ENCODE data around the gene CEBPZOS. TPM values are rescaled to one million over a fixed set of nuclear protein-coding genes. Genes with fewer than 3 reads are reported as not detected.
A peak's percentile ranks its signal among the peaks of the same experiment; 100 is the strongest.

The CEBPZOS gene
- total RNA-seq (ENCODE audit: low replicate concordance): 6.4 and 13.6 TPM in 2 replicates

DNA sequence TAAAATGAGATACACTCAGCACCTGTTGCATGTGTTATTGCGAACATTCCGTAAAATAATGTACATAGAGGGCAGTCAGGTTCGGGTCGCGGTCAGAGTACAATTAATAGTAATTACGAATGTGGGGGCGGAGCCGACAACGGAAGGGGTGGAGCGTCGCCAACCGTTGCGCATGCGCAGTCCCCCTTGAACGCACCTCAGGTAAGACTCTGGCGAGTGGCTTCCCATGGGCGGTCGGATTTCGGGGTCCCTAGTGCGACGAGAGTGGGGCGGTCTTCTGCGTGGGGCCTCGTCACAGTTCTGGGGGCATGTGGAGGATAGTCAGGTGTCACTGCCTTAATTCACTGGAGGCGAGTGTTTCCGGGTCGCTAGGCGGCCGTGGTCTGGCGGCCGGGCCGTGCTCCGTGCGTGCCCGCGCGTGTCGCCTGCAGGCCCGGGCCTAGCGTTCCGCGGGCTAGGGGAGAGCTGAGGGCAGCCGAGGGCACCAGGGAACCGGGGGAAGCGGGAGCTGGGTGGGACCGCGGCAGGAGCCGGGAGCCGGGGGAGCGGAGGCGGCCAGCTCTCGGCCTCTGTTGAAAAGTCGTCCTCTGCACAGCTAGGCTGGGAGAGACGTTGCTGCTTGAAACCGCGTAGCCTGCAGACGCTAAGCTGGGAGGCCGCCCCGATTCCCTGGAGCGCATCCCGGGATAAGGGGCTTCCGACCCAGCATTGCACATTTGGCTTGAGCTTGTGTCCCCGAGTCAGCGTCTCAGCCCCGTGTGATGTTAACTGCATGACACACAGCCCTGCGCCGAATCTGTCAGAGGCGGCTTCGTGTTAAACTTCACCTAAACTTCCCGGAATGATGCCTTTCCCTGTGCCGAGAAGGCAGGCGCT, at the start of gene CEBPZOS:
CEBPZOS (plus strand) TSS at position 177 of the 876 bp plus-strand sequence. CDS start 3,209 bp downstream, outside the sequence.
- Histone ChIP-seq H3K9ac (no peak within 1 kb of the TSS), H3K4me3 (peak within 1 kb of the TSS; percentile 47), H4K20me1 (ENCODE audit: low read depth) (no peaks in the 10 kb centered on the region), H3K36me3 (peaks cover 3% of the 10 kb centered on the region), H3K79me2 (ENCODE audit: low read depth) (peaks cover 7% of the 10 kb centered on the region), H2AFZ (replicated peaks) (no peak within 1 kb of the TSS), H3K9me3 (ENCODE audit: low read depth) (no peaks in the 10 kb centered on the region), H3K4me2 (peak within 1 kb of the TSS; percentile 51), H3F3A (ENCODE audit: low read depth) (peaks cover 29% of the 10 kb centered on the region), H3K4me1 (peaks cover 25% of the 10 kb centered on the region), H3K27ac (no peak within 1 kb of the TSS), H3K27me3 (no peaks in the 10 kb centered on the region)
- peaks cover 7% of the 10 kb centered on the region for H3K36me3 Mint-ChIP-seq
- no peak within 1 kb of the TSS for H3K27ac Mint-ChIP-seq
- peaks cover 3% of the 10 kb centered on the region for H3K4me1 Mint-ChIP-seq
- DNase-seq (ENCODE audit: low spot score): peak; percentile 46
- TF ChIP-seq EZH2 (IDR thresholded peaks at IDR 0.05): no peak
- TF ChIP-seq, protein P1, sequence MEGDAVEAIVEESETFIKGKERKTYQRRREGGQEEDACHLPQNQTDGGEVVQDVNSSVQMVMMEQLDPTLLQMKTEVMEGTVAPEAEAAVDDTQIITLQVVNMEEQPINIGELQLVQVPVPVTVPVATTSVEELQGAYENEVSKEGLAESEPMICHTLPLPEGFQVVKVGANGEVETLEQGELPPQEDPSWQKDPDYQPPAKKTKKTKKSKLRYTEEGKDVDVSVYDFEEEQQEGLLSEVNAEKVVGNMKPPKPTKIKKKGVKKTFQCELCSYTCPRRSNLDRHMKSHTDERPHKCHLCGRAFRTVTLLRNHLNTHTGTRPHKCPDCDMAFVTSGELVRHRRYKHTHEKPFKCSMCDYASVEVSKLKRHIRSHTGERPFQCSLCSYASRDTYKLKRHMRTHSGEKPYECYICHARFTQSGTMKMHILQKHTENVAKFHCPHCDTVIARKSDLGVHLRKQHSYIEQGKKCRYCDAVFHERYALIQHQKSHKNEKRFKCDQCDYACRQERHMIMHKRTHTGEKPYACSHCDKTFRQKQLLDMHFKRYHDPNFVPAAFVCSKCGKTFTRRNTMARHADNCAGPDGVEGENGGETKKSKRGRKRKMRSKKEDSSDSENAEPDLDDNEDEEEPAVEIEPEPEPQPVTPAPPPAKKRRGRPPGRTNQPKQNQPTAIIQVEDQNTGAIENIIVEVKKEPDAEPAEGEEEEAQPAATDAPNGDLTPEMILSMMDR (IDR thresholded peaks at IDR 0.05): no peak
- TF ChIP-seq EZH2phosphoT487 (IDR thresholded peaks at IDR 0.05): no peak
- peaks cover 3% of the 10 kb centered on the region for H3K9me3 Mint-ChIP-seq
- H3K27me3 Mint-ChIP-seq (ENCODE audit: insufficient read depth, low read depth): no peaks in the 10 kb centered on the region
- peak within 1 kb of the TSS; percentile 91 for H3K4me3 Mint-ChIP-seq

- no peaks in the 10 kb centered on the region for H3K27me3 Mint-ChIP-seq (ENCODE audit: insufficient read depth, low read depth)
- no peak overlapping the region for H3K4me3 Mint-ChIP-seq
- H3K4me3 ChIP-seq: no peak overlapping the region
- no peak overlapping the region for H3K27ac ChIP-seq
- H3K9me3 Mint-ChIP-seq: no peaks in the 10 kb centered on the region
- H3K27me3 ChIP-seq: no peaks in the 10 kb centered on the region
- TF ChIP-seq EZH2phosphoT487 (IDR thresholded peaks at IDR 0.05): no peak
- TF ChIP-seq EZH2 (IDR thresholded peaks at IDR 0.05): no peak
- TF ChIP-seq, protein P1 (IDR thresholded peaks at IDR 0.05): no peak
- H3K9ac ChIP-seq: no peak overlapping the region
- H3K9me3 ChIP-seq (ENCODE audit: low read depth): no peaks in the 10 kb centered on the region
- no peak overlapping the region for H3K4me2 ChIP-seq
- no peaks in the 10 kb centered on the region for H3F3A ChIP-seq (ENCODE audit: low read depth)
- no peaks in the 10 kb centered on the region for H3K4me1 Mint-ChIP-seq
- H3K36me3 Mint-ChIP-seq: peaks cover 25% of the 10 kb centered on the region
- no peak overlapping the region for H3K27ac Mint-ChIP-seq
- H4K20me1 ChIP-seq (ENCODE audit: low read depth): no peaks in the 10 kb centered on the region
- H2AFZ ChIP-seq (replicated peaks): no peak overlapping the region
- H3K79me2 ChIP-seq (ENCODE audit: low read depth): peaks cover 32% of the 10 kb centered on the region
- no peaks in the 10 kb centered on the region for H3K4me1 ChIP-seq
- no peaks in the 10 kb centered on the region for H3K36me3 ChIP-seq
- no peak for DNase-seq (ENCODE audit: low spot score)
Observed at GRCh38 chr2:37148325-37148724, 48.0 kb upstream of the CEBPZOS start.

DNA sequence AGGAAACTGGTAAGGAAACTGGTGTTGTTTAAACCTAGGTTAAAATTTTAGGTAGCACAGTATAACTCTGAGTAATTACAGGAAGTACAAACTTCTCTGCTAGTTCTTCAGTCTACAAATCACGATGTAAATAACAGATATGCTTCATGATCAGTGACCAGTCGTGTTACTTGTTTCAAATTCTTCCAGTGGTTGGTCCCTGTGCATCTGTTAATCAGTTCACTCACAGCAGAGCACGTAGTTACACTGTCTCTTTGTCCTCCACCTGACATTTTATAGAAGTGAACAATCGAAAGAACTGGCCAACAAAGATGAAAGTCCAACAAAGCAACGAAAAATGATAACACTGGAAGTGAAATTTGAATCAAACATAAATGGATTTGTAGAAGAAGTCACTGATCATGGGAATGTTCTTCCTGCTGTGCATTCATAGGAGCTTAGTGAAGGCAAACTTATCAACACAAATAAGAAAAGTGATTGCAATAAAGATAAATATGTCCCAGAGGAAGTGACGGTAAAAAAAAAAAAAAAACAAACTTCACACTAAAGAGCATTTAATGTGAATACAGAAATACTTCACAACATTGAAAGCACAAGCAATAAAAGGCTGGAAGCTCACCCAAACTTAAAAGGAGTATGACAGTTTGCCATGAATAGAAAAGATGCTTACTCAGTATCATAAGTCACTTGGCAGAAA, 46.5 kb upstream of the CEBPZOS start:
- H3K36me3 ChIP-seq: peaks cover 3% of the 10 kb centered on the region
- no peaks in the 10 kb centered on the region for H4K20me1 ChIP-seq (ENCODE audit: low read depth)
- no peak overlapping the region for H2AFZ ChIP-seq (replicated peaks)
- no peaks in the 10 kb centered on the region for H3K9me3 ChIP-seq (ENCODE audit: low read depth)
- H3K27ac ChIP-seq: no peak overlapping the region
- Mint-ChIP-seq H3K9me3 (no peaks in the 10 kb centered on the region), H3K36me3 (peaks cover 33% of the 10 kb centered on the region), H3K27ac (no peak overlapping the region), H3K4me1 (no peaks in the 10 kb centered on the region), H3K27me3 (ENCODE audit: insufficient read depth, low read depth) (no peaks in the 10 kb centered on the region), H3K4me3 (no peak overlapping the region)
- H3K27me3 ChIP-seq: no peaks in the 10 kb centered on the region
- H3K4me3 ChIP-seq: no peak overlapping the region
- peaks cover 44% of the 10 kb centered on the region for H3K79me2 ChIP-seq (ENCODE audit: low read depth)
- no peak overlapping the region for H3K9ac ChIP-seq
- H3K4me2 ChIP-seq: no peak overlapping the region
- DNase-seq (ENCODE audit: low spot score): no peak
- TF ChIP-seq EZH2phosphoT487 (IDR thresholded peaks at IDR 0.05): no peak
- TF ChIP-seq EZH2 (IDR thresholded peaks at IDR 0.05): no peak
- TF ChIP-seq, protein P1 (IDR thresholded peaks at IDR 0.05): no peak
- no peaks in the 10 kb centered on the region for H3K4me1 ChIP-seq
- H3F3A ChIP-seq (ENCODE audit: low read depth): no peaks in the 10 kb centered on the region

All from neural progenitor cell (in vitro differentiated cells).